PC-3 (cell line): ENCODE measurements around the gene NPHP1. TPM values are rescaled to one million over a fixed set of nuclear protein-coding genes. Genes with fewer than 3 reads are reported as not detected.
A peak's percentile ranks its signal among the peaks of the same experiment; 100 is the strongest.
"Not testable (repeated sequence)": the region's sequence is repeated elsewhere in the genome, so short reads cannot be mapped to it uniquely, and the experiment has no call there.

Experiments
- ATAC-seq: fragments of 200-7000 bp; cut with Tn5 transposase; 2 replicates; pipeline ENCODE4 v1.9.1; 2020; ENCODE audit warnings: mild to moderate bottlenecking, moderate library complexity
- BruUV-seq: library from RNA; stranded (reverse); fragments of 400-500 nt; replicated peaks from 2 replicates; lab custom pipeline; 2021; lab: Mats Ljungman, UMichigan
- CTCF ChIA-PET: fragments of 300-600 bp; sonication (Branson Sonifier 250); formaldehyde crosslinking; loops from one replicate; lab custom pipeline; 2022; ENCODE audit warnings: antibody characterized with exemption; lab: Charles Lee
- POLR2A ChIA-PET: fragments of 300-600 bp; sonication (Branson Sonifier 250); formaldehyde crosslinking; loops from one replicate; lab custom pipeline; 2022; ENCODE audit warnings: antibody characterized with exemption; ENCODE audit not compliant: unreplicated experiment; lab: Charles Lee
- DNase-seq: peaks from one replicate; pipeline ENCODE4 v3.0.0-alpha.2; 2015
- H2AFZ ChIP-seq: fragments of 300-600 bp; sonication (generic); 2 replicates; pipeline ENCODE4 v1.6.0; 2016; ENCODE audit warnings: antibody characterized with exemption, low read length
- H3F3A ChIP-seq: fragments of 300-600 bp; sonication (generic); one replicate; pipeline ENCODE4 v1.6.0; 2017; ENCODE audit warnings: antibody characterized with exemption, low read length, control low read depth, mild to moderate bottlenecking; ENCODE audit not compliant: unreplicated experiment
- H3K27ac ChIP-seq: fragments of 300-600 bp; sonication (generic); 2 replicates; pipeline ENCODE4 v1.5.1; 2016; ENCODE audit warnings: mild to moderate bottlenecking, low read length
- H3K27me3 ChIP-seq: fragments of 300-600 bp; sonication (generic); 2 replicates; pipeline ENCODE4 v1.6.1; 2016; ENCODE audit warnings: low read length, mixed read lengths
- H3K36me3 ChIP-seq: fragments of 300-600 bp; sonication (generic); 2 replicates; pipeline ENCODE4 v1.6.1; 2016; ENCODE audit warnings: low read depth, mixed run types, low read length, mixed read lengths
- H3K4me1 ChIP-seq: fragments of 300-600 bp; sonication (generic); 2 replicates; pipeline ENCODE4 v1.5.1; 2016; ENCODE audit warnings: low read length; ENCODE audit not compliant: insufficient read depth
- H3K4me2 ChIP-seq: fragments of 300-600 bp; sonication (generic); 2 replicates; pipeline ENCODE4 v1.6.0; 2016; ENCODE audit warnings: low read length
- H3K4me3 ChIP-seq: fragments of 300-600 bp; sonication (generic); 2 replicates; pipeline ENCODE4 v1.5.1; 2016; ENCODE audit warnings: mild to moderate bottlenecking, low read length, mixed read lengths
- H3K79me2 ChIP-seq: fragments of 300-600 bp; sonication (generic); 2 replicates; pipeline ENCODE4 v1.6.1; 2017; ENCODE audit warnings: low read length, mixed read lengths
- H3K9ac ChIP-seq: fragments of 300-600 bp; sonication (generic); 2 replicates; pipeline ENCODE4 v1.6.0; 2016; ENCODE audit warnings: mild to moderate bottlenecking, low read length
- H3K9me2 ChIP-seq: fragments of 300-600 bp; sonication (generic); replicated peaks from 2 replicates; pipeline ENCODE4 v1.6.1; 2016; ENCODE audit warnings: mixed run types, low read length, mixed read lengths
- H3K9me3 ChIP-seq: fragments of 300-600 bp; sonication (generic); 2 replicates; pipeline ENCODE4 v1.6.1; 2016; ENCODE audit warnings: low read length, mixed read lengths
- H4K20me1 ChIP-seq: fragments of 300-600 bp; sonication (generic); 2 replicates; pipeline ENCODE4 v1.6.1; 2016; ENCODE audit warnings: low read length, mixed read lengths
- CTCF ChIP-seq: fragments of 300-600 bp; sonication (generic); conservative IDR thresholded peaks from 2 replicates; pipeline ENCODE4 v1.5.1; 2017; ENCODE audit warnings: antibody characterized with exemption, low read depth, mild to moderate bottlenecking, low read length
- EZH2 ChIP-seq: fragments of 300-600 bp; sonication (generic); IDR thresholded peaks from one replicate; pipeline ENCODE4 v1.6.1; 2017; ENCODE audit warnings: antibody characterized with exemption, mild to moderate bottlenecking, low read length; ENCODE audit not compliant: unreplicated experiment
- EZH2phosphoT487 ChIP-seq: fragments of 300-600 bp; sonication (generic); IDR thresholded peaks from 2 replicates; pipeline ENCODE4 v1.6.1; 2018; ENCODE audit warnings: mild to moderate bottlenecking, antibody characterized with exemption, low read length, borderline replicate concordance
- intact Hi-C: fragments of 100-400 bp; cut with micrococcal nuclease; formaldehyde crosslinking; loops from 2 replicates; pipeline ENCODE4 v1.9.0; 2023
- total RNA-seq: library from RNA; depleted of rRNA; stranded (reverse); fragments of >200 nt; gene quantifications from 2 replicates; pipeline ENCODE4 v1.2.3, GENCODE V29; 2014

NPHP1 gene
- total RNA-seq, 1 experiment from 2014 or later, result 4.2 TPM

- peak; percentile 69 for ATAC-seq
- Histone ChIP-seq H3K9ac (peak overlapping the region; percentile 90), H3K27me3 (no peaks in the 10 kb centered on the region), H3K4me2 (peak overlapping the region; percentile 71), H3K9me3 (no peaks in the 10 kb centered on the region), H4K20me1 (no peaks in the 10 kb centered on the region), H3K4me3 (peak overlapping the region; percentile 23; the same call in 1 of the 2 replicates), H3K9me2 (no peaks in the 10 kb centered on the region), H3K79me2 (peaks cover 70% of the 10 kb centered on the region), H3F3A (peaks cover 20% of the 10 kb centered on the region), H3K36me3 (peaks cover 38% of the 10 kb centered on the region), H3K4me1 (peaks cover 71% of the 10 kb centered on the region), H2AFZ (no peak overlapping the region), H3K27ac (peak overlapping the region; percentile 98)
- ChIA-PET CTCF (no interaction called here), POLR2A (no interaction called here)
- DNase-seq, result peak; percentile 100
- BruUV-seq, result no TSS peak
- TF ChIP-seq CTCF, result no peak
- no peak for TF ChIP-seq EZH2
- no peak for TF ChIP-seq EZH2phosphoT487
- intact Hi-C loops, result no loop called here
These were observed 103.5 kb downstream of the NPHP1 start for GRCh38 chr2:110101280-110101844.

GRCh38 chr2:110100880-110101279 is 103.9 kb downstream of the NPHP1 start:
- peak overlapping the region; percentile 98 for H3K27ac ChIP-seq
- ATAC-seq, result peak; percentile 3
- peaks cover 70% of the 10 kb centered on the region for H3K4me1 ChIP-seq
- H3K9me2 ChIP-seq, H3K27me3 ChIP-seq, H2AFZ ChIP-seq, DNase-seq, intact Hi-C loops, POLR2A ChIA-PET, H3K9me3 ChIP-seq, CTCF ChIA-PET, H4K20me1 ChIP-seq: not testable (repeated sequence)
- BruUV-seq, result TSS peak; percentile 27
- peak overlapping the region; percentile 71 for H3K4me2 ChIP-seq
- H3K79me2 ChIP-seq, result peaks cover 74% of the 10 kb centered on the region
- peaks cover 19% of the 10 kb centered on the region for H3F3A ChIP-seq
- peak overlapping the region; percentile 23; the same call in 1 of the 2 replicates for H3K4me3 ChIP-seq
- H3K9ac ChIP-seq, result peak overlapping the region; percentile 90
- peaks cover 41% of the 10 kb centered on the region for H3K36me3 ChIP-seq

- POLR2A ChIA-PET, result no interaction called here
- no peaks in the 10 kb centered on the region for H4K20me1 ChIP-seq
These were observed 104.3 kb downstream of the NPHP1 start for GRCh38 chr2:110100480-110100879.

More at GRCh38 chr2:110100480-110100879, 104.3 kb downstream of the NPHP1 start:
- H3K9me2 ChIP-seq, result no peaks in the 10 kb centered on the region
- peaks cover 16% of the 10 kb centered on the region for H3F3A ChIP-seq
- peak overlapping the region; percentile 71 for H3K4me2 ChIP-seq
- H3K27me3 ChIP-seq, result no peaks in the 10 kb centered on the region
- TF ChIP-seq CTCF, result no peak
- no peak for TF ChIP-seq EZH2
- TF ChIP-seq EZH2phosphoT487, result no peak
- peaks cover 76% of the 10 kb centered on the region for H3K79me2 ChIP-seq
- no peaks in the 10 kb centered on the region for H3K9me3 ChIP-seq
- peak overlapping the region; percentile 90 for H3K9ac ChIP-seq
- H3K36me3 ChIP-seq, result peaks cover 41% of the 10 kb centered on the region
- H3K4me1 ChIP-seq, result peaks cover 66% of the 10 kb centered on the region
- BruUV-seq, result no TSS peak
- intact Hi-C loops, result no loop called here
- DNase-seq (no peak), ATAC-seq (no peak)
- peak overlapping the region; percentile 98 for H3K27ac ChIP-seq
- CTCF ChIA-PET, result no interaction called here
- H2AFZ ChIP-seq, result no peak overlapping the region
- no peak overlapping the region for H3K4me3 ChIP-seq
